Measurements from ENCODE around the gene AKT1. TPM values are rescaled to one million over a fixed set of nuclear protein-coding genes. Genes with fewer than 3 reads are reported as not detected.

AKT1 gene
- total and polyA plus RNA-seq, 12 donors, result 95.7 to 152 (median 137) TPM

DNA sequence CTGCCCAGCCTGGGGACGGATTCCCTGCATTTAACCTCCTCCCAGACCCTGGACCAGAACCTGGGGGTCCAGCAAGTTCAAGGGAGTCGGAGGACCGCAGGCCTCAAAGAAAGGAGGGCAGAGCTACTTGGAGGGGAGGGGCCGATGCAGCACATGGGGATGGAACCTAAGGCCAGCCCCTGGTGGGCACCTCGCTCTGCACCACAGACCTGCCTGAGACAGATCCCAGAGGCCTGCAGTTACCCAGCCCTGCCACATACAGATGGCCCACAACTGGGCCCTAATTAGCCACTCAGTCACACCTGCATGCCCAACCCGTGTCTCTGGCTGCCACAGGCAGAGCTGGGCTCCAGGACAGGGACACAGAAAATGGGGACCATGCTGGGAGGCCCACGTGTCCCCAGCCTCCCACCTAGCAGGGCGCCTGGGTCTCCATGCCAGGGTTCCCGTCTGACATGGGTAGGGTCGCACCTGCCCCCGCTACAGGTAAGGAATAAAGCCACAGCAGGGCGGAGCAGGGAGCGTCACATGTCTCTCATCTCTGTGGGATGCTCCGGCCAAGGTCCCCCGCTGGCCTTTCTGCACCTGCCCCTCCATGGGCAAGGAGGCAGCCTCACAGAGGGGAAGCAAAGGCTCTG lies 16.7 kb downstream of the AKT1 start:
- Histone ChIP-seq H3K36me3 (peaks cover 0 to 75% (median 22%) of the 10 kb centered on the region in 9 donors), H3K4me3 (no peak overlapping the region), H3K4me1 (no peaks in the 10 kb centered on the region), H3K27me3 (no peaks in the 10 kb centered on the region), H3K9me3 (no peaks in the 10 kb centered on the region), H3K27ac (no peak overlapping the region)
- DNase-seq (no peak), ATAC-seq (no peak)
- intact Hi-C loops (cut with DNase I), result no loop called here
- TF ChIP-seq, protein P1, sequence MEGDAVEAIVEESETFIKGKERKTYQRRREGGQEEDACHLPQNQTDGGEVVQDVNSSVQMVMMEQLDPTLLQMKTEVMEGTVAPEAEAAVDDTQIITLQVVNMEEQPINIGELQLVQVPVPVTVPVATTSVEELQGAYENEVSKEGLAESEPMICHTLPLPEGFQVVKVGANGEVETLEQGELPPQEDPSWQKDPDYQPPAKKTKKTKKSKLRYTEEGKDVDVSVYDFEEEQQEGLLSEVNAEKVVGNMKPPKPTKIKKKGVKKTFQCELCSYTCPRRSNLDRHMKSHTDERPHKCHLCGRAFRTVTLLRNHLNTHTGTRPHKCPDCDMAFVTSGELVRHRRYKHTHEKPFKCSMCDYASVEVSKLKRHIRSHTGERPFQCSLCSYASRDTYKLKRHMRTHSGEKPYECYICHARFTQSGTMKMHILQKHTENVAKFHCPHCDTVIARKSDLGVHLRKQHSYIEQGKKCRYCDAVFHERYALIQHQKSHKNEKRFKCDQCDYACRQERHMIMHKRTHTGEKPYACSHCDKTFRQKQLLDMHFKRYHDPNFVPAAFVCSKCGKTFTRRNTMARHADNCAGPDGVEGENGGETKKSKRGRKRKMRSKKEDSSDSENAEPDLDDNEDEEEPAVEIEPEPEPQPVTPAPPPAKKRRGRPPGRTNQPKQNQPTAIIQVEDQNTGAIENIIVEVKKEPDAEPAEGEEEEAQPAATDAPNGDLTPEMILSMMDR (IDR thresholded peaks at IDR 0.05), result no peak
- 90 to 94% methylated on average over 15 of the region's 15 CpGs for WGBS, 2 donors

DNA sequence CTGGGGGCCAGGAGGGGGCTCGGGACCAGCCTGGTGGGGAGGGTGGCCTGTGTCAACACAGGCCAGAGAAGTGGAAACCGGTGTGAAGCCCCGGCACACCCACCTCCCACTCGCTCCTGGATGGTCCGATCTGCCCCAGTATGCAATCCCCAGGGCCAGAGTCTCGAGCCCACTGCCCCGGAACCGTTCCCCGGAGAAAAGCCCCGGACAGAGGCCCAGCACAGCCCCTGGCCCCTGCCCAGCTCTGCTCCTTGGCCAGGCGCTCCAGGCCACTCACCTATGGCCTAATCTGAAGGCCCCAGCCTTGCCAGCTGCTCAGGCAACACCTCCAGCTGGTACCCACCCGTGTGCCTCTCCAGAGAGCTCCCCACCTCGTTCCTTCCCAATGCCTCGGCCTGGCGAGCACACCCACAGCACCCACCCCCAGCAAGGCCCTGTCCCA lies 17.7 kb downstream of the AKT1 start:
- ATAC-seq (no peak), DNase-seq (no peak)
- Histone ChIP-seq H3K27me3 (no peaks in the 10 kb centered on the region), H3K36me3 (peaks cover 0 to 81% (median 29%) of the 10 kb centered on the region in 9 donors), H3K4me3 (no peak overlapping the region), H3K27ac (no peak overlapping the region), H3K4me1 (no peaks in the 10 kb centered on the region), H3K9me3 (no peaks in the 10 kb centered on the region)
- intact Hi-C loops (cut with DNase I), result no loop called here
- WGBS, 2 donors, result 78 to 86% methylated on average over 15 of the region's 15 CpGs
- TF ChIP-seq, protein P1 (IDR thresholded peaks at IDR 0.05), result no peak

DNA sequence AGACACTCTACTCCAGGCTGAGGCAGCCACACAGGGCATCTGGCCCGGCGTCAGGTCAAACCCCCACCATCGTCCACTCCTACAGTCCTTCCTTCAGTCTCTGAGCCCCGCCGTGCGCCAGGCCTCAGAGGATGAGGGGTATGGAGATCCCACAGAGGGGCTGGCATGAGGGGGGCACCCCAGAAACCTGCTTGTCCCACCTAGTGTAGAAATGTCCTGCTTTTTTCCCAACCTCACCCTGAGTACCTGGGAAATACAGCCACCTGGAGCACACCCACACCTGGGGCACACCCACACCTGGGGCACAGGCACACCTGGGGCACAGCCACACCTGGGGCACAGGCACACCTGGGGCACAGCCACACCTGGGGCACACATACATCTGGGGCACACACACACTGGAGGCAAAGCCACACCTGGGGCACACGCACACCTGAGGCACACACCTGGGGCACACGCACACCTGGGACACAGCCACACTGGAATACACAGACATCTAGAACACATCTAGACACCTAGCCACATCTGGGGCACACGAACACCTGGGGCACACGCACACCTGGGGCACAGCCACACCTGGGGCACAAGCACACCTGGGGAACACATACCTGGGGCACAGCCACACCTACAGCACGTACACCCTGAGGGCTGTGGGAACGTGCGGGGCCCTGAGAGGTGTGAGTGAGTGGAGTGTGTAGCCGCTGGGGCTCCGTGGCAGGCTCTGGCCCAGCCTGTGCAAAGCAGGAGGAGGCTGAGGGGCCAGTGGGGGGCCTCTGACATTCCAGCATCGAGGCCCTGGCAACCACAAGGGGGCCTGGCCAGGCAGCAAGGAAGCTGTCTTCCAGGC lies 18.4 kb downstream of the AKT1 start:
- H3K36me3 ChIP-seq, result peaks cover 0 to 85% (median 35%) of the 10 kb centered on the region in 9 donors
- no peak overlapping the region for H3K4me3 ChIP-seq
- H3K27me3 ChIP-seq, result no peaks in the 10 kb centered on the region
- TF ChIP-seq, protein P1 (IDR thresholded peaks at IDR 0.05), result no peak
- no peak for DNase-seq
- intact Hi-C loops (cut with DNase I), result no loop called here
- no peaks in the 10 kb centered on the region for H3K4me1 ChIP-seq
- no peak overlapping the region for H3K27ac ChIP-seq
- 82 to 88% methylated on average over 16 of the region's 16 CpGs for WGBS, 2 donors
- no peak for ATAC-seq
- H3K9me3 ChIP-seq, result no peaks in the 10 kb centered on the region

DNA sequence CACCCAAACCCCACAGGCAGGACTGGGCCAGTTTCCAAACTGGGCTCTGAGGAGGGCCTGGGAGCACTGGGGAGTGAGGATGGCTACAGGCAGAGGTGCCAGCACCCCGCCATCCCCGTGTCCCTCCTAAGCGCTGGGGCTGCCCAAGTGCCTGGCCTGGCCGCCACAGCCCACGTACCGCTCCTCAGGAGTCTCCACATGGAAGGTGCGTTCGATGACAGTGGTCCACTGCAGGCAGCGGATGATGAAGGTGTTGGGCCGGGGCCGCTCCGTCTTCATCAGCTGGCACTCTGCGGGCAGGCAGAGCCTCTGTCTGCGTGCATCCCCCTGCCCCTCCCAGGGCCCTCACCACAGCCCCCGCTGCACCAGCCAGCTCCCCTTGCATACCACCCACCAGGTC lies 19.1 kb downstream of the AKT1 start:
- TF ChIP-seq, protein P1 (IDR thresholded peaks at IDR 0.05), result no peak
- Histone ChIP-seq H3K27me3 (no peaks in the 10 kb centered on the region), H3K4me3 (no peak overlapping the region), H3K9me3 (peaks cover 0 to under 1% (median 0%) of the 10 kb centered on the region in 11 donors), H3K36me3 (peaks cover 0 to 87% (median 42%) of the 10 kb centered on the region in 9 donors), H3K4me1 (no peaks in the 10 kb centered on the region), H3K27ac (no peak overlapping the region)
- ATAC-seq, result no peak
- DNase-seq, result no peak
- WGBS, 2 donors, result 98% methylated on average over 11 to 15 of the region's 15 CpGs
- intact Hi-C loops (cut with DNase I), result no loop called here

Measured in heart right ventricle (tissue), 16 donors.